ENCODE data around the gene CMKLR1. TPM values are rescaled to one million over a fixed set of nuclear protein-coding genes. Genes with fewer than 3 reads are reported as not detected.

CMKLR1 gene
- total and polyA plus RNA-seq, 2 donors from 2014 or later: 6.1 to 25.7 TPM

- Histone ChIP-seq H3K9ac (ENCODE audit: low read length in 3 of 3) (no peak overlapping the region), H3K27ac (ENCODE audit: low read depth in 2 of 2, low read length in 2 of 2) (no peak overlapping the region), H3K9me3 (ENCODE audit: control insufficient read depth in 2 of 3, insufficient read depth in 1 of 3, low read length in 3 of 3) (no peaks in the 10 kb centered on the region), H3K36me3 (ENCODE audit: control insufficient read depth in 2 of 3, insufficient read depth in 3 of 3, low read length in 3 of 3) (no peaks in the 10 kb centered on the region), H3K4me3 (ENCODE audit: low read length in 3 of 3) (no peak overlapping the region), H3K4me1 (ENCODE audit: control insufficient read depth in 2 of 3, insufficient read depth in 2 of 3, low read depth in 1 of 3, low read length in 3 of 3) (peaks cover 0 to 10% (median 0%) of the 10 kb centered on the region in 3 donors), H3K27me3 (ENCODE audit: control insufficient read depth, insufficient read depth, low read length) (no peaks in the 10 kb centered on the region)
- intact Hi-C loops (cut with DNase I): no loop called here
- no peak for DNase-seq
- no peak for FAIRE-seq
- no peak for TF ChIP-seq CTCF (IDR thresholded peaks at IDR 0.05; ENCODE audit: borderline replicate concordance, extremely low read depth, insufficient read depth)
These were observed 6.2 kb downstream of the CMKLR1 start for GRCh38 chr12:108332791-108333382.

GRCh38 chr12:108328420-108328819 is 10.7 kb downstream of the CMKLR1 start:
- Histone ChIP-seq H3K9ac (ENCODE audit: low read length in 3 of 3) (no peak overlapping the region), H3K4me3 (ENCODE audit: low read length in 3 of 3) (no peak overlapping the region), H3K36me3 (ENCODE audit: control insufficient read depth in 2 of 3, insufficient read depth in 3 of 3, low read length in 3 of 3) (no peaks in the 10 kb centered on the region), H3K4me1 (ENCODE audit: control insufficient read depth in 2 of 3, insufficient read depth in 2 of 3, low read depth in 1 of 3, low read length in 3 of 3) (peaks cover 0 to 11% (median 0%) of the 10 kb centered on the region in 3 donors), H3K9me3 (ENCODE audit: control insufficient read depth in 2 of 3, insufficient read depth in 1 of 3, low read length in 3 of 3) (no peaks in the 10 kb centered on the region), H3K27me3 (ENCODE audit: control insufficient read depth, insufficient read depth, low read length) (no peaks in the 10 kb centered on the region), H3K27ac (ENCODE audit: low read depth in 2 of 2, low read length in 2 of 2) (peak overlapping the region; percentile 14 to 43)
- intact Hi-C loops (cut with DNase I): no loop called here
- no peak for FAIRE-seq
- no peak for DNase-seq
- TF ChIP-seq CTCF (IDR thresholded peaks at IDR 0.05; ENCODE audit: borderline replicate concordance, extremely low read depth, insufficient read depth): no peak

GRCh38 chr12:108327621-108328344 is 11.3 kb downstream of the CMKLR1 start:
- Histone ChIP-seq H3K4me3 (ENCODE audit: low read length in 3 of 3) (no peak overlapping the region), H3K27ac (ENCODE audit: low read depth in 2 of 2, low read length in 2 of 2) (peak overlapping the region; percentile 14 to 43), H3K27me3 (ENCODE audit: control insufficient read depth, insufficient read depth, low read length) (no peaks in the 10 kb centered on the region), H3K9me3 (ENCODE audit: control insufficient read depth in 2 of 3, insufficient read depth in 1 of 3, low read length in 3 of 3) (no peaks in the 10 kb centered on the region), H3K4me1 (ENCODE audit: control insufficient read depth in 2 of 3, insufficient read depth in 2 of 3, low read depth in 1 of 3, low read length in 3 of 3) (peaks cover 0 to 9% (median 0%) of the 10 kb centered on the region in 3 donors), H3K36me3 (ENCODE audit: control insufficient read depth in 2 of 3, insufficient read depth in 3 of 3, low read length in 3 of 3) (no peaks in the 10 kb centered on the region), H3K9ac (ENCODE audit: low read length in 3 of 3) (no peak overlapping the region)
- FAIRE-seq (no peak), DNase-seq (peak in 1 of 5 donors; percentile 52)
- intact Hi-C loops (cut with DNase I): no loop called here
- no peak for TF ChIP-seq CTCF (IDR thresholded peaks at IDR 0.05; ENCODE audit: borderline replicate concordance, extremely low read depth, insufficient read depth)

All from kidney (tissue), 14 donors.